Measurements from ENCODE around the gene DEDD. TPM values are rescaled to one million over a fixed set of nuclear protein-coding genes. Genes with fewer than 3 reads are reported as not detected.

The DEDD gene
- polyA plus RNA-seq, 3 donors: 40.9 to 56.3 (median 42.2) TPM

DNA sequence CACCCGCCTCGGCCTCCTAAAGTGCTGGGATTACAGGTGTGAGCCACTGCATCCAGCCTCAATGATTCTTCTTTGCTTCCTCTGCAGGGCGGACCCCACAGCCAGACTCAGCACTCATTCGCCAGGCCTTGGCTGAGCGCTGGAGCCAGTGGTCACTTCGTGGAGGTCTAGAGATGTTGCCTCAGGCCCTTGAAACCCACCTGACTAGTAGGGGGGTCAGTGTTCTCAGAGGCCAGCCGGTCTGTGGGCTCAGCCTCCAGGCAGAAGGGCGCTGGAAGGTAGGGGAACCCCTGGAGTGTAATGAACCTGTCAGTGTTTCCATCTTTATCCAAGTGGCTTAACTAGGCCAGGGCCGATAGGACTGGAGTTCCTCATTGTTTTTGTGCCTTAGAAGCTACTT lies 36.4 kb upstream of the DEDD start:
- Histone ChIP-seq H3K4me3 (replicated peaks in 1 of 3; ENCODE audit: low read depth in 2 of 3, low read length in 3 of 3) (no peak overlapping the region), H3K36me3 (replicated peaks in 1 of 2; ENCODE audit: control insufficient read depth in 1 of 2, insufficient read depth in 2 of 2, low read length in 2 of 2) (peaks cover 39 to 62% of the 10 kb centered on the region in 2 donors), H3K4me2 (replicated peaks; ENCODE audit: extremely low read depth, low read length, poor library complexity, severe bottlenecking) (no peak overlapping the region), H3K4me1 (ENCODE audit: control insufficient read depth in 1 of 2, insufficient read depth in 2 of 2, low read length in 2 of 2) (peaks cover 21 to 26% of the 10 kb centered on the region in 2 donors), H4K20me1 (ENCODE audit: insufficient read depth, low read length) (no peaks in the 10 kb centered on the region), H3K79me2 (ENCODE audit: insufficient read depth, low read length) (no peaks in the 10 kb centered on the region), H3K9me3 (replicated peaks in 1 of 2; ENCODE audit: control insufficient read depth in 1 of 2, insufficient read depth in 1 of 2, low read length in 2 of 2) (no peaks in the 10 kb centered on the region), H3K27ac (ENCODE audit: low read depth in 1 of 2, low read length in 2 of 2) (peak overlapping the region in 1 of 2 donors; percentile 35), H3K27me3 (ENCODE audit: control insufficient read depth in 2 of 2, insufficient read depth in 2 of 2, low read length in 2 of 2) (no peaks in the 10 kb centered on the region), H3K9ac (ENCODE audit: insufficient read depth, low read length, poor library complexity, severe bottlenecking) (no peak overlapping the region), H2AFZ (ENCODE audit: insufficient read depth, low read depth, low read length, poor library complexity, severe bottlenecking) (no peak overlapping the region)
- H3K27ac Mint-ChIP-seq: peak overlapping the region in 2 of 7 donors; percentile 22 to 45
- H3K4me1 Mint-ChIP-seq: peaks cover 26% of the 10 kb centered on the region
- WGBS (ENCODE audit: insufficient coverage): 97% methylated on average over 8 of the region's 9 CpGs
- intact Hi-C loops (cut with micrococcal nuclease): no loop called here
- H3K4me3 Mint-ChIP-seq: no peak overlapping the region
- no peak for DNase-seq
- TF ChIP-seq CTCF (IDR thresholded peaks at IDR 0.05): no peak
- H3K9me3 Mint-ChIP-seq: no peaks in the 10 kb centered on the region
- peaks cover 57 to 69% of the 10 kb centered on the region in 2 donors for H3K36me3 Mint-ChIP-seq
- H3K27me3 Mint-ChIP-seq (ENCODE audit: low read depth in 3 of 3): peaks cover 0 to 2% (median 0%) of the 10 kb centered on the region in 3 donors

DNA sequence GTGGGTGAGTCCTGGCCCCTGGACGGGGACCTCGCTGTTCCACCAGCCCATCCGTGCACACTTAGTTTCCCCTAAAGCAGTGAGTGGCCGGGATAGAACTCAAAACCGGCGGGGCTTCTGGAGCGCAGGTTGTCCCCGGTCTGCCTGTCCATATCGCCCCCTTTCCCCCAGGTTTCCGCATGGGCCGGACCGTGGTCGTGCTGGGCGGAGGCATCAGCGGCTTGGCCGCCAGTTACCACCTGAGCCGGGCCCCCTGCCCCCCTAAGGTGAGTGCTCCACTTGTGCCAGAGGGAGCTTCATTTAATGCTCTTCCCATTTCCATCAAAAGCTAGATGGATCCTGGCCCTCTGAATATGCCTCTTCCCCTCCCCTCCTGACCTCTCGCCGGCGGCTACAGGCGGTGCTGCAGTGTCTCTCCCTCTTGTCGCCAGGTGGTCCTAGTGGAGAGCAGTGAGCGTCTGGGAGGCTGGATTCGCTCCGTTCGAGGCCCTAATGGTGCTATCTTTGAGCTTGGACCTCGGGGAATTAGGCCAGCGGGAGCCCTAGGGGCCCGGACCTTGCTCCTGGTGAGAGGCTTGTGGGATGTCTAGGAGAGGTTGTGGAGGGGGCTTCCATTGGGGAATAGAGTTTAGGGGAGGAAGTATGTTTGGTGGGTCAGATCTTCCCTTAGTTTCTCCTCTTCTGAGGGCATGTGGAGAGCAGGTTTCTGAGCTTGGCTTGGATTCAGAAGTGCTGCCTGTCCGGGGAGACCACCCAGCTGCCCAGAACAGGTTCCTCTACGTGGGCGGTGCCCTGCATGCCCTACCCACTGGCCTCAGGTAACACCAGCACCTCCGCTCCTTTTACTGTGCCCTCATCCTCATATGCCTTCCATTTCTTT lies 34.4 kb upstream of the DEDD start:
- H3K27me3 ChIP-seq (ENCODE audit: control insufficient read depth in 2 of 2, insufficient read depth in 2 of 2, low read length in 2 of 2): no peaks in the 10 kb centered on the region
- intact Hi-C loops (cut with micrococcal nuclease): no loop called here
- H3K27ac ChIP-seq (ENCODE audit: low read depth in 1 of 2, low read length in 2 of 2): peak overlapping the region; percentile 91 to 98
- no peaks in the 10 kb centered on the region for H3K9me3 ChIP-seq (replicated peaks in 1 of 2; ENCODE audit: control insufficient read depth in 1 of 2, insufficient read depth in 1 of 2, low read length in 2 of 2)
- H3K27ac Mint-ChIP-seq: peak overlapping the region; percentile 95 to 99 (median 97)
- peak overlapping the region; percentile 78 for H3K4me2 ChIP-seq (replicated peaks; ENCODE audit: extremely low read depth, low read length, poor library complexity, severe bottlenecking)
- peak overlapping the region; percentile 89 for H2AFZ ChIP-seq (ENCODE audit: insufficient read depth, low read depth, low read length, poor library complexity, severe bottlenecking)
- WGBS (ENCODE audit: insufficient coverage): 2% methylated on average over 19 of the region's 33 CpGs
- peak overlapping the region; percentile 83 to 94 for H3K4me3 Mint-ChIP-seq
- H3K4me1 ChIP-seq (ENCODE audit: control insufficient read depth in 1 of 2, insufficient read depth in 2 of 2, low read length in 2 of 2): peaks cover 21 to 26% of the 10 kb centered on the region in 2 donors
- H3K4me3 ChIP-seq (replicated peaks in 1 of 3; ENCODE audit: low read depth in 2 of 3, low read length in 3 of 3): peak overlapping the region; percentile 33 to 75 (median 73)
- H4K20me1 ChIP-seq (ENCODE audit: insufficient read depth, low read length): no peaks in the 10 kb centered on the region
- H3K27me3 Mint-ChIP-seq (ENCODE audit: low read depth in 3 of 3): peaks cover 0 to 2% (median 0%) of the 10 kb centered on the region in 3 donors
- no peak for TF ChIP-seq CTCF (IDR thresholded peaks at IDR 0.05)
- peaks cover 35 to 62% of the 10 kb centered on the region in 2 donors for H3K36me3 ChIP-seq (replicated peaks in 1 of 2; ENCODE audit: control insufficient read depth in 1 of 2, insufficient read depth in 2 of 2, low read length in 2 of 2)
- peaks cover 57 to 68% of the 10 kb centered on the region in 2 donors for H3K36me3 Mint-ChIP-seq
- no peaks in the 10 kb centered on the region for H3K9me3 Mint-ChIP-seq
- no peaks in the 10 kb centered on the region for H3K79me2 ChIP-seq (ENCODE audit: insufficient read depth, low read length)
- no peak for DNase-seq
- H3K4me1 Mint-ChIP-seq: peaks cover 31% of the 10 kb centered on the region
- H3K9ac ChIP-seq (ENCODE audit: insufficient read depth, low read length, poor library complexity, severe bottlenecking): peak overlapping the region; percentile 85
